Measurements from ENCODE around the gene KLHL35. TPM values are rescaled to one million over a fixed set of nuclear protein-coding genes. Genes with fewer than 3 reads are reported as not detected.

Gene KLHL35
- total RNA-seq, 1 donor from 2014 or later: 2.3 TPM

- TF ChIP-seq, protein P1, sequence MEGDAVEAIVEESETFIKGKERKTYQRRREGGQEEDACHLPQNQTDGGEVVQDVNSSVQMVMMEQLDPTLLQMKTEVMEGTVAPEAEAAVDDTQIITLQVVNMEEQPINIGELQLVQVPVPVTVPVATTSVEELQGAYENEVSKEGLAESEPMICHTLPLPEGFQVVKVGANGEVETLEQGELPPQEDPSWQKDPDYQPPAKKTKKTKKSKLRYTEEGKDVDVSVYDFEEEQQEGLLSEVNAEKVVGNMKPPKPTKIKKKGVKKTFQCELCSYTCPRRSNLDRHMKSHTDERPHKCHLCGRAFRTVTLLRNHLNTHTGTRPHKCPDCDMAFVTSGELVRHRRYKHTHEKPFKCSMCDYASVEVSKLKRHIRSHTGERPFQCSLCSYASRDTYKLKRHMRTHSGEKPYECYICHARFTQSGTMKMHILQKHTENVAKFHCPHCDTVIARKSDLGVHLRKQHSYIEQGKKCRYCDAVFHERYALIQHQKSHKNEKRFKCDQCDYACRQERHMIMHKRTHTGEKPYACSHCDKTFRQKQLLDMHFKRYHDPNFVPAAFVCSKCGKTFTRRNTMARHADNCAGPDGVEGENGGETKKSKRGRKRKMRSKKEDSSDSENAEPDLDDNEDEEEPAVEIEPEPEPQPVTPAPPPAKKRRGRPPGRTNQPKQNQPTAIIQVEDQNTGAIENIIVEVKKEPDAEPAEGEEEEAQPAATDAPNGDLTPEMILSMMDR (IDR thresholded peaks at IDR 0.05): no peak
- H3K36me3 Mint-ChIP-seq (ENCODE audit: unreplicated experiment): no peaks in the 10 kb centered on the region
- H3K4me3 Mint-ChIP-seq (ENCODE audit: unreplicated experiment): no peak overlapping the region
- no peak for DNase-seq (ENCODE audit: extremely low spot score, unreplicated experiment)
- peaks cover 11% of the 10 kb centered on the region for H3K4me1 Mint-ChIP-seq (ENCODE audit: unreplicated experiment)
- H3K27me3 Mint-ChIP-seq (ENCODE audit: unreplicated experiment): no peaks in the 10 kb centered on the region
- no peak overlapping the region for H3K27ac Mint-ChIP-seq (ENCODE audit: unreplicated experiment)
- H3K9me3 Mint-ChIP-seq (ENCODE audit: unreplicated experiment): no peaks in the 10 kb centered on the region
These were observed 46.7 kb upstream of the KLHL35 start for GRCh38 chr11:75479597-75480145.

GRCh38 chr11:75478783-75479596 lies 46.0 kb upstream of the KLHL35 start:
- Mint-ChIP-seq H3K9me3 (ENCODE audit: unreplicated experiment) (no peaks in the 10 kb centered on the region), H3K4me1 (ENCODE audit: unreplicated experiment) (peaks cover 11% of the 10 kb centered on the region), H3K4me3 (ENCODE audit: unreplicated experiment) (no peak overlapping the region), H3K36me3 (ENCODE audit: unreplicated experiment) (no peaks in the 10 kb centered on the region), H3K27me3 (ENCODE audit: unreplicated experiment) (no peaks in the 10 kb centered on the region), H3K27ac (ENCODE audit: unreplicated experiment) (no peak overlapping the region)
- DNase-seq (ENCODE audit: extremely low spot score, unreplicated experiment): no peak
- TF ChIP-seq, protein P1 (IDR thresholded peaks at IDR 0.05): no peak

DNA sequence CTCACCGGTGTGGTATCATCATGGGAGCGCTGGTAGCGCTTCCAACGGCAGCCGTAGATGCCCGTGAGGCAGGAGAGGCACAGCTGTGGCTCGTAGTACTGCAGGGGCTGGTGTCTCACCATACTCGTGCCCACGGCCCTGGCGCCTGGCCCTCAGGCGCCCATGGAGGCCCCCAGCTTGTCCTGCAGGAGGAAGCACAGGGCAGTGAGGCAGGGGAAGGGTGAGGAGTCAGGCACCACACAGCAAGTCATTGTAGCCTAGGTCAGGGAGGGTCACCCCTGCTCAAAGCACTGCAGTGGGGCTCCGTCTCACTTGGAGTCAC lies 44.6 kb upstream of the KLHL35 start:
- Mint-ChIP-seq H3K9me3 (ENCODE audit: unreplicated experiment) (no peaks in the 10 kb centered on the region), H3K36me3 (ENCODE audit: unreplicated experiment) (no peaks in the 10 kb centered on the region), H3K4me3 (ENCODE audit: unreplicated experiment) (no peak overlapping the region), H3K27me3 (ENCODE audit: unreplicated experiment) (no peaks in the 10 kb centered on the region), H3K4me1 (ENCODE audit: unreplicated experiment) (peaks cover 11% of the 10 kb centered on the region), H3K27ac (ENCODE audit: unreplicated experiment) (no peak overlapping the region)
- TF ChIP-seq, protein P1 (IDR thresholded peaks at IDR 0.05): no peak
- DNase-seq (ENCODE audit: extremely low spot score, unreplicated experiment): no peak

DNA sequence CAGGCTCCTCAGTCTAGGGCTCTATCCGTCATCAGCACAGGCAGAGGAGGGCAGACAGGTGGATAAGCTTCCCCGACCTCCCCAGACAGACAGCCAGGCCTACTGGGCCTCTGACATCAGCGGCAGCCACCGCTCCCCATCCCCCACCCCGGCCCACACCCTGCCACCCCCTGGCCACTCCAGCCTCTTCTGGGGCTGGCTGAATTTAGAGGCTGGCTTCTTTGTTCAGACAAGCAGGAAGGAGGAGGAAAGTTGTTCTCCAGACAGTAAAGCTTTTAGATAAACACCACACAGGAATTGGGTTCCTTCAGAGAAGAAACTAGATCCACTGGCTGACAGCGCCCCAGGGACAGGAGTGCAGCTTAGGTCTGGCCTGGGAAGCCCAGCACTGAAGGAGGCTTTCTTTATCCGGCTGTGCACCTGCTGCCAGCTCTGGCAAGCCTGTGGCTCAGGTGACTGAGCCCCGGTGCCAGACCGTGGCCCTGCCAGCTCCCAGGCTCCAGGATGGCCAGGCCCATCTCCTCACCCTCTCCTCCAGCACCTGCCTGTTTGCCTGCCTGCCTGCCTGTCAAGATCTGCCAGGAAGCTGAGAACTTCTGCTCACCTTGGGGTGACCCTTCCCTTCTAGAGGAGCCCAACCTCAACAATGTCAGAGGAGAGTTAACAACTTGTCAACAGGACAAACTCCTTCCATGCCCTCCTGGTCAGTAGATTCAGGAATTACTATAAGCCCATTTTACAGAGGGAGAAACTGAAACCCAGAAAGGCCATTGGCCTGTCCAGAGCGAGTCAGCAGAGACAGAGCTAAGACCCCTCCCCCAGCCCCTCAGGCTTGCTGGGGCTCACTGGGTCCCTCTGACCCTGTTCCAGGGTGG lies 44.0 kb upstream of the KLHL35 start:
- TF ChIP-seq, protein P1 (IDR thresholded peaks at IDR 0.05): no peak
- H3K9me3 Mint-ChIP-seq (ENCODE audit: unreplicated experiment): no peaks in the 10 kb centered on the region
- H3K36me3 Mint-ChIP-seq (ENCODE audit: unreplicated experiment): no peaks in the 10 kb centered on the region
- DNase-seq (ENCODE audit: extremely low spot score, unreplicated experiment): no peak
- no peaks in the 10 kb centered on the region for H3K27me3 Mint-ChIP-seq (ENCODE audit: unreplicated experiment)
- H3K27ac Mint-ChIP-seq (ENCODE audit: unreplicated experiment): no peak overlapping the region
- H3K4me1 Mint-ChIP-seq (ENCODE audit: unreplicated experiment): peaks cover 11% of the 10 kb centered on the region
- H3K4me3 Mint-ChIP-seq (ENCODE audit: unreplicated experiment): no peak overlapping the region
